T follicular helper cell (primary cell): Measurements from ENCODE around the gene VSIG4.
"Not testable (repeated sequence)": the region's sequence is repeated elsewhere in the genome, so short reads cannot be mapped to it uniquely, and the experiment has no call there.

ENCODE experiments used
- DNase-seq: peaks from one replicate; pipeline ENCODE4 v3.0.0-alpha.2; 2020; ENCODE audit warnings: low read depth

VSIG4 gene

GRCh38 chrX:65977161-65977560, 62.7 kb downstream of the VSIG4 start:
- not testable (repeated sequence) for DNase-seq

- no peak for DNase-seq
Measured at GRCh38 chrX:65976161-65976560, 63.7 kb downstream of the VSIG4 start.

- DNase-seq: not testable (repeated sequence)
Measured at GRCh38 chrX:65975161-65975751, 64.6 kb downstream of the VSIG4 start.
